Pancreas (tissue), 10 donors: ENCODE measurements around the gene EIF4EBP2. TPM values are rescaled to one million over a fixed set of nuclear protein-coding genes. Genes with fewer than 3 reads are reported as not detected.

Experiments
- ATAC-seq, 4 donors: fragments of 200-7000 bp; cut with Tn5 transposase; one replicate each; pipeline versions ENCODE4 v1.8.0 to v1.9.1; 2020; ENCODE audit warnings: mild to moderate bottlenecking in 4 of 4, moderate library complexity in 4 of 4
- DNase-seq, 6 donors: peaks; one replicate each; pipeline ENCODE4 v3.0.0-alpha.2; 2020
- FAIRE-seq: peaks from 2 replicates; lab custom pipeline; 2012; peaks lifted over from hg19 to GRCh38; lab: Jason Lieb, UNC
- H3K27ac ChIP-seq, 4 donors: fragments of 200-600 bp; sonication (generic); 1 replicate in 3 of 4; 2 replicates in 1 of 4; pipeline versions ENCODE4 v1.5.0 to v1.8.0; 2020
- H3K27me3 ChIP-seq, 4 donors: fragments of 200-600 bp; one replicate each; pipeline ENCODE4 v1.8.0; 2021
- H3K36me3 ChIP-seq, 3 donors: fragments of 200-600 bp; sonication (generic) in 1 of 3; one replicate each; pipeline versions ENCODE4 v1.5.0 to v1.8.0; 2020 to 2021
- H3K4me1 ChIP-seq, 3 donors: fragments of 200-600 bp; one replicate each; pipeline ENCODE4 v1.8.0; 2021
- H3K4me3 ChIP-seq, 4 donors: fragments of 200-600 bp; sonication (generic) in 2 of 4; one replicate each; pipeline versions ENCODE4 v1.5.0 to v1.8.0; 2020 to 2021
- H3K9me3 ChIP-seq, 4 donors: fragments of 200-600 bp; one replicate each; pipeline ENCODE4 v1.8.0; 2021
- CTCF ChIP-seq, 4 donors: fragments of 200-600 bp; sonication (generic) in 3 of 4; IDR thresholded peaks; one replicate each; pipeline versions ENCODE4 v1.5.0 to v1.8.0; 2021; ENCODE audit warnings: antibody characterized with exemption in 4 of 4
- WGBS, 2 donors: extraction: QIAGEN DNeasy Blood & Tissue Kit; methylation state at CpG; one replicate each; pipeline ENCODE4 v1.1.7; 2013; 5-methylcytosine and 5-hydroxymethylcytosine counted together
- intact Hi-C, 3 donors: fragments of 100-400 bp; cut with DNase I; formaldehyde crosslinking; loops; one replicate each; pipeline versions ENCODE4 v1.11.1 to v1.14.2; 2022
- polyA plus RNA-seq, 2 donors: library from polyadenylated mRNA; stranded (reverse); fragments of 200-250 nt; gene quantifications; one replicate each; pipeline ENCODE4 v1.2.3, GENCODE V29; 2013
- total RNA-seq, 6 donors: library from RNA; stranded (reverse); fragmentation: NEBNext Ultra II Directional in 4 of 6; extraction: Animal tissue kit (Norgen Biotek cat#: 25700) in 4 of 6; gene quantifications; one replicate each; pipeline versions ENCODE4 v1.2.1 to v1.2.4, GENCODE V29; 2021 to 2023
- donor health status: healthy with polysubstance abuse.
- donor health status: DM: no; HTN: no; CAD: no; lungs with moderate emphysema.
- donor health status: DM: no; HTN: no; CAD: no.
- donor health status: control.
- donor health status: control.
- donor health status: Bipolar disorder and iron deficiency.
- donor health status: DM: yes; HTN: yes; CAD: no.
- donor health status: DM: no; HTN: no; CAD: no.
- donor health status: DM: no; HTN: no; CAD: no.
- donor health status: DM: yes; HTN: yes; CAD: no.

Gene EIF4EBP2
- total RNA-seq, result 10 to 100 TPM; 28.7 to 43.5 (median 35.1) TPM
- 10 to 100 TPM; 12.5 to 16.0 TPM for polyA plus RNA-seq

GRCh38 chr10:70404036-70404786 is at the start of gene EIF4EBP2:
EIF4EBP2 (plus strand) TSS chr10:70404145; CDS start chr10:70404402, 257 bp downstream.
- TF ChIP-seq CTCF (IDR thresholded peaks at IDR 0.05), result no peak
- Histone ChIP-seq H3K4me1 (peaks cover 12 to 16% (median 12%) of the 10 kb centered on the region in 3 donors), H3K27me3 (no peaks in the 10 kb centered on the region), H3K4me3 (peak within 1 kb of the TSS; percentile 55 to 97 (median 88)), H3K27ac (peak within 1 kb of the TSS; percentile 97 to 99 (median 98)), H3K36me3 (no peaks in the 10 kb centered on the region), H3K9me3 (no peaks in the 10 kb centered on the region)
- WGBS, 2 donors, result 0% methylated on average over 102 to 103 of the region's 103 CpGs
- FAIRE-seq (no peak), DNase-seq (peak; percentile 97 to 100 (median 99)), ATAC-seq (peak; percentile 91 to 97 (median 94))
- intact Hi-C loops, result no loop called here

GRCh38 chr10:70354556-70354955 is 49.4 kb upstream of the EIF4EBP2 start:
- Histone ChIP-seq H3K4me3 (no peak overlapping the region), H3K9me3 (no peaks in the 10 kb centered on the region), H3K27ac (no peak overlapping the region), H3K36me3 (no peaks in the 10 kb centered on the region), H3K4me1 (peaks cover 0 to 6% (median 0%) of the 10 kb centered on the region in 3 donors), H3K27me3 (no peaks in the 10 kb centered on the region)
- TF ChIP-seq CTCF (IDR thresholded peaks at IDR 0.05), result no peak
- 93 to 97% methylated on average over 5 of the region's 5 CpGs for WGBS, 2 donors
- no peak for DNase-seq
- intact Hi-C loops, result no loop called here
- no peak for ATAC-seq
- FAIRE-seq, result no peak

- H3K9me3 ChIP-seq, result no peaks in the 10 kb centered on the region
- TF ChIP-seq CTCF (IDR thresholded peaks at IDR 0.05), result no peak
- intact Hi-C loops, result no loop called here
- no peaks in the 10 kb centered on the region for H3K36me3 ChIP-seq
- FAIRE-seq (no peak), DNase-seq (no peak), ATAC-seq (peak in 2 of 4 donors; percentile 49 to 58)
- no peak overlapping the region for H3K4me3 ChIP-seq
- no peak overlapping the region for H3K27ac ChIP-seq
- no peaks in the 10 kb centered on the region for H3K27me3 ChIP-seq
- peaks cover 0 to 6% (median 0%) of the 10 kb centered on the region in 3 donors for H3K4me1 ChIP-seq
- WGBS, 2 donors, result 80 to 81% methylated on average over 21 of the region's 21 CpGs
These were observed 48.6 kb upstream of the EIF4EBP2 start for GRCh38 chr10:70355051-70356021.

GRCh38 chr10:70357565-70357964 is 46.4 kb upstream of the EIF4EBP2 start:
- Histone ChIP-seq H3K9me3 (no peaks in the 10 kb centered on the region), H3K27me3 (no peaks in the 10 kb centered on the region), H3K4me3 (no peak overlapping the region), H3K27ac (no peak overlapping the region), H3K36me3 (no peaks in the 10 kb centered on the region), H3K4me1 (peaks cover 0 to 4% (median 0%) of the 10 kb centered on the region in 3 donors)
- 65 to 72% methylated on average over 5 of the region's 5 CpGs for WGBS, 2 donors
- ATAC-seq, result peak in 1 of 4 donors; percentile 56
- intact Hi-C loops, result no loop called here
- no peak for DNase-seq
- TF ChIP-seq CTCF (IDR thresholded peaks at IDR 0.05), result no peak
- FAIRE-seq, result no peak
